ENCODE results near the gene ZNF90. TPM values are rescaled to one million over a fixed set of nuclear protein-coding genes. Genes with fewer than 3 reads are reported as not detected.

ZNF90 gene
- total RNA-seq, 2 experiments from 2014 or later, result 2.9 to 3.7 TPM

DNA sequence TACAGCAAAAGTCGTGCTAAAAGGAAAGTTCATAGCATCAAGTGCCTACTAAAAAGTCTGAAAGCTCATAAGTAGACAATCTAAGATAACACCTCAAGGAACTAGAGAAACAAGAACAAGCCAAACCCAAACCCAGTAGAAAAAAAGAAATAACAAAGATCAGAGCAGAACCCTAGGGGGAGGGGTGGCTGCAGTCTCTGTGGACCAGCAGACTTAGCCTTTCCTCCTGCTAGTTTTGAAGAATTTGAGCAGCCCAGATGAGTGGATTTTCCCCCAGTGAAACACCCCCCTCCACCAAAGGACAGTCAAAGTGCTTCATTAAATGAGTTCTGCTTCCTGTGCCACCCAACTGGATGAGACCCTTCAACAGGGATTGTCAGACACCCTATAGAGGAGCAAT is 86.7 kb downstream of the ZNF90 start:
- peaks cover 5% of the 10 kb centered on the region for H3K9me3 Mint-ChIP-seq
- H3K4me3 Mint-ChIP-seq, result no peak overlapping the region
- H3K36me3 ChIP-seq (ENCODE audit: insufficient read depth, low read length), result no peaks in the 10 kb centered on the region
- no peak for DNase-seq
- POLR2A ChIA-PET, result no interaction called here
- ATAC-seq (ENCODE audit: poor library complexity), result no peak
- H3K27ac ChIP-seq (ENCODE audit: low read depth in 1 of 2, low read length in 2 of 2), result no peak overlapping the region
- no peak overlapping the region for H3K4me3 ChIP-seq (ENCODE audit: low read length)
- H3K27me3 ChIP-seq (ENCODE audit: control insufficient read depth in 1 of 2, insufficient read depth in 2 of 2, low read length in 2 of 2), result no peaks in the 10 kb centered on the region
- TF ChIP-seq, protein P1, sequence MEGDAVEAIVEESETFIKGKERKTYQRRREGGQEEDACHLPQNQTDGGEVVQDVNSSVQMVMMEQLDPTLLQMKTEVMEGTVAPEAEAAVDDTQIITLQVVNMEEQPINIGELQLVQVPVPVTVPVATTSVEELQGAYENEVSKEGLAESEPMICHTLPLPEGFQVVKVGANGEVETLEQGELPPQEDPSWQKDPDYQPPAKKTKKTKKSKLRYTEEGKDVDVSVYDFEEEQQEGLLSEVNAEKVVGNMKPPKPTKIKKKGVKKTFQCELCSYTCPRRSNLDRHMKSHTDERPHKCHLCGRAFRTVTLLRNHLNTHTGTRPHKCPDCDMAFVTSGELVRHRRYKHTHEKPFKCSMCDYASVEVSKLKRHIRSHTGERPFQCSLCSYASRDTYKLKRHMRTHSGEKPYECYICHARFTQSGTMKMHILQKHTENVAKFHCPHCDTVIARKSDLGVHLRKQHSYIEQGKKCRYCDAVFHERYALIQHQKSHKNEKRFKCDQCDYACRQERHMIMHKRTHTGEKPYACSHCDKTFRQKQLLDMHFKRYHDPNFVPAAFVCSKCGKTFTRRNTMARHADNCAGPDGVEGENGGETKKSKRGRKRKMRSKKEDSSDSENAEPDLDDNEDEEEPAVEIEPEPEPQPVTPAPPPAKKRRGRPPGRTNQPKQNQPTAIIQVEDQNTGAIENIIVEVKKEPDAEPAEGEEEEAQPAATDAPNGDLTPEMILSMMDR (IDR thresholded peaks at IDR 0.05), result no peak
- H3K9me3 ChIP-seq (ENCODE audit: control insufficient read depth in 1 of 2, insufficient read depth in 1 of 2, low read length in 2 of 2), result peaks cover 0 to 29% of the 10 kb centered on the region in 2 experiments
- intact Hi-C loops (cut with DNase I, micrococcal nuclease), result loop anchor here in 1 of 2 experiments (10.0 kb wide), 4 partner anchors 260 to 1670 kb away; partner anchors contain the start of genes ZNF43, ZNF66 and ZNF737
- peaks cover 45% of the 10 kb centered on the region for H3K4me1 Mint-ChIP-seq (ENCODE audit: low read depth)
- H3K36me3 Mint-ChIP-seq (ENCODE audit: low read depth), result peaks cover 27% of the 10 kb centered on the region
- CTCF ChIA-PET, result no interaction called here
- H3K27ac Mint-ChIP-seq, result no peak overlapping the region
- peaks cover 13% of the 10 kb centered on the region for H3K4me1 ChIP-seq (ENCODE audit: insufficient read depth, low read length)
- H3K27me3 Mint-ChIP-seq, result no peaks in the 10 kb centered on the region

DNA sequence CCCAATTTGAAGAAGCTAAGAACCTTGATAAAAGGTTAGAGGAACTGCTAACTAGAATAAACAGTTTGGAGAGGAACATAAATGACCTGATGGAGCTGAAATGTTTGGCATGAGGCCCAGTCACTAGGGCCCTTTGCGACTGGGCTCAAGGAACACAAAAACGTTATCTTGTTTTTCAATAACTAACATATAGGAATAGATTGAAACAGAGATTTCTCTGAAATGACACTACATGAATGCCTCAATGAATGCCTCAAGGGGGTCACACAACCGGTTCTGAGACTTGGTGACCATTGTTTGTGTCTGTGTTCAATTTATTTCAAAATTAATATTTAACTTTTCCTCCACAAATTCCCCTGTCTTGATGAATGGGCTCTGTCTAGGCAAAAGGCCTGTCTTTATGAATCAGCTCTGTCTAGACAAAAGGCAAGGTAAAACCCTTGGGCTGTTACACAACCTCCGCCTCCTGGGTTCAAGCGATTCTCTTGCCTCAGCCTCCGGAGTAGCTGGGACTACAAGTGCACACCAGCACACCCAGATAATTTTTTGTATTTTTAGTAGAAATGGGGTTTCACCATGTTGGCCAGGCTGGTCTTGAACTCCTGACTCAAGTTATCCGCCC is 88.3 kb downstream of the ZNF90 start:
- CTCF ChIA-PET, result no interaction called here

DNA sequence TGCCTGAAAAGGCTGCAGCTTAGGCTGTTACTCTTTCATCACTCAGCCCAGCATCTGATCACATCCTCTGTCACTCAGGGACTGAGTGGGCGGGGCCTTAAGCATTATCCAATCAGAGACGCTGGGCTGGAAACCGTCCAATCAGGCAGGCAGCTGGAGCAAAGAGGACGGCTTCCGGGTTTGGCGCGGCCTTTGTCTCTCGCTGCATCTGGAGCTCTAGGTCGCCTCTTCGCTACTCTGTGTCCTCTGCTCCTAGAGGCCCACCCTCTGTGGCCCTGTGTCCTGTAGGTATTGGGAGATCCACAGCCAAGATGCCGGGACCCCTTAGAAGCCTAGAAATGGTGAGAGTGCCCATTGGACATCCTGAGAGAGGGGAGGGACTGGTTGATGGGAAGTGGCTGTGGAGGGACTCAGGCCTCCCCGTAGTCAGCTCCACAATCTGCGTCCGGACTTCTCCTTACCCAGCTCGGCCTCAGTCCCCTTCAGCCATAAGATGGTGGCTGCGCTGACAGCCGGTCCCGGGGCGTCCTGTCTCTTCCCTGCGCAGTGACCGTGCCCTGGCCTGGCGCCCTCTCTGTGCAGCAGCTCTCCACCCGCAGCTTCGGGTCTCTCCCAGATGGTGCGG is 89.3 kb downstream of the ZNF90 start, which contains the start of gene ZNF486:
Gene ZNF486 (plus strand): TSS at position 195 of the 625 bp plus-strand sequence. CDS start 117 bp downstream, at position 312.
- H3K36me3 ChIP-seq (ENCODE audit: insufficient read depth, low read length), result peaks cover 9% of the 10 kb centered on the region
- peak within 1 kb of the TSS; percentile 67 for H3K4me3 ChIP-seq (ENCODE audit: low read length)
- no peaks in the 10 kb centered on the region for H3K27me3 Mint-ChIP-seq
- H3K4me1 ChIP-seq (ENCODE audit: insufficient read depth, low read length), result peaks cover 13% of the 10 kb centered on the region
- H3K27ac Mint-ChIP-seq, result peak within 1 kb of the TSS; percentile 87
- ChIA-PET POLR2A (interaction anchor here (0.6 to 2.2 kb wide), 23 partner anchors 11 to 1685 kb away, joined by 3 to 21 read pairs (median 5); partner anchors contain the start of genes ZNF100, ZNF429, ZNF430 and ZNF431), CTCF (no interaction called here)
- peaks cover 7% of the 10 kb centered on the region for H3K9me3 Mint-ChIP-seq
- ATAC-seq (ENCODE audit: poor library complexity), result peak; percentile 97
- no peaks in the 10 kb centered on the region for H3K27me3 ChIP-seq (ENCODE audit: control insufficient read depth in 1 of 2, insufficient read depth in 2 of 2, low read length in 2 of 2)
- no peak within 1 kb of the TSS for H3K27ac ChIP-seq (ENCODE audit: low read depth in 1 of 2, low read length in 2 of 2)
- peaks cover 63% of the 10 kb centered on the region for H3K4me1 Mint-ChIP-seq (ENCODE audit: low read depth)
- peak within 1 kb of the TSS; percentile 98 for H3K4me3 Mint-ChIP-seq
- intact Hi-C loops (cut with DNase I, micrococcal nuclease), result loop anchor here (5.0 to 10.0 kb wide), 7 partner anchors 70 to 1668 kb away; partner anchors contain the start of genes ZNF43 (in 1 of the 2), ZNF66 (in 1 of the 2), ZNF682 (in 1 of the 2) and ZNF737 (in 1 of the 2)
- peaks cover 53% of the 10 kb centered on the region for H3K36me3 Mint-ChIP-seq (ENCODE audit: low read depth)
- TF ChIP-seq, protein P1 (IDR thresholded peaks at IDR 0.05), result no peak
- DNase-seq, result peak; percentile 83 to 97 (median 88)
- peaks cover 0 to 36% of the 10 kb centered on the region in 2 experiments for H3K9me3 ChIP-seq (ENCODE audit: control insufficient read depth in 1 of 2, insufficient read depth in 1 of 2, low read length in 2 of 2)

More for the DNA sequence above, 88.3 kb downstream of the ZNF90 start:
- Histone ChIP-seq H3K4me3 (ENCODE audit: low read length) (no peak overlapping the region), H3K36me3 (ENCODE audit: insufficient read depth, low read length) (peaks cover 6% of the 10 kb centered on the region), H3K9me3 (ENCODE audit: control insufficient read depth in 1 of 2, insufficient read depth in 1 of 2, low read length in 2 of 2) (peaks cover 0 to 39% of the 10 kb centered on the region in 2 experiments), H3K27me3 (ENCODE audit: control insufficient read depth in 1 of 2, insufficient read depth in 2 of 2, low read length in 2 of 2) (no peaks in the 10 kb centered on the region), H3K27ac (ENCODE audit: low read depth in 1 of 2, low read length in 2 of 2) (no peak overlapping the region), H3K4me1 (ENCODE audit: insufficient read depth, low read length) (peaks cover 13% of the 10 kb centered on the region)
- POLR2A ChIA-PET, result interaction anchor here (0.7 to 2.2 kb wide), 16 partner anchors 72 to 1686 kb away, joined by 3 to 21 read pairs (median 6); partner anchors contain the start of genes ZNF431, ZNF626, ZNF66 and ZNF682
- Mint-ChIP-seq H3K4me1 (ENCODE audit: low read depth) (peaks cover 56% of the 10 kb centered on the region), H3K27ac (no peak overlapping the region), H3K4me3 (no peak overlapping the region), H3K36me3 (ENCODE audit: low read depth) (peaks cover 42% of the 10 kb centered on the region), H3K27me3 (no peaks in the 10 kb centered on the region), H3K9me3 (peaks cover 7% of the 10 kb centered on the region)
- TF ChIP-seq, protein P1 (IDR thresholded peaks at IDR 0.05), result no peak
- intact Hi-C loops (cut with DNase I, micrococcal nuclease), result loop anchor here (5.0 to 10.0 kb wide), 7 partner anchors 71 to 1669 kb away; partner anchors contain the start of genes ZNF43 (in 1 of the 2), ZNF66 (in 1 of the 2), ZNF682 (in 1 of the 2) and ZNF737 (in 1 of the 2)
- DNase-seq, result no peak
- ATAC-seq (ENCODE audit: poor library complexity), result no peak

Data from CD4-positive, alpha-beta T cell (primary cell).